C1 segment of cervical spinal cord (tissue), 14 donors: Measurements from ENCODE around the gene SHMT2.
A peak's percentile ranks its signal among the peaks of the same experiment; 100 is the strongest.

Experiments used
- DNase-seq, 14 donors: peaks; one replicate each; lab custom pipeline; 2025; lab: John Stamatoyannopoulos, UW

The SHMT2 gene

GRCh38 chr12:57238854-57239554 lies 9.5 kb downstream of the SHMT2 start:
- peak in 13 of 14 donors; percentile 39 to 88 (median 74) for DNase-seq

GRCh38 chr12:57239587-57240065 lies 10.1 kb downstream of the SHMT2 start:
- DNase-seq: peak in 2 of 14 donors; percentile 43 to 73

GRCh38 chr12:57240066-57240921 lies 10.8 kb downstream of the SHMT2 start:
- DNase-seq: peak in 9 of 14 donors; percentile 9 to 90 (median 25)

- DNase-seq: peak in 1 of 14 donors; percentile 67
Measured at GRCh38 chr12:57240926-57241401, 11.5 kb downstream of the SHMT2 start.

GRCh38 chr12:57241402-57242310 lies 12.1 kb downstream of the SHMT2 start:
- DNase-seq: peak in 1 of 14 donors; percentile 61

GRCh38 chr12:57242329-57242690 lies 12.8 kb downstream of the SHMT2 start:
- peak in 3 of 14 donors; percentile 33 to 97 (median 69) for DNase-seq

GRCh38 chr12:57242691-57243454 lies 13.4 kb downstream of the SHMT2 start:
- peak in 5 of 14 donors; percentile 6 to 97 (median 18) for DNase-seq

- peak in 9 of 14 donors; percentile 5 to 51 (median 15) for DNase-seq
Measured at GRCh38 chr12:57243521-57244311, 14.2 kb downstream of the SHMT2 start.

GRCh38 chr12:57244312-57244696 lies 14.8 kb downstream of the SHMT2 start:
- DNase-seq: no peak

GRCh38 chr12:57247041-57247440 lies 17.5 kb downstream of the SHMT2 start:
- no peak for DNase-seq

- no peak for DNase-seq
Measured at GRCh38 chr12:57248934-57249742, 19.6 kb downstream of the SHMT2 start.

- DNase-seq: no peak
Measured at GRCh38 chr12:57250541-57250940, 21.0 kb downstream of the SHMT2 start.

GRCh38 chr12:57250956-57251355 lies 21.4 kb downstream of the SHMT2 start, which contains the start of gene STAC3:
Gene STAC3 (minus strand): TSS chr12:57251187. CDS start chr12:57249636, 1,551 bp downstream.
- no peak for DNase-seq

GRCh38 chr12:57254506-57255280 lies 25.2 kb downstream of the SHMT2 start:
- DNase-seq: no peak

- DNase-seq: no peak
Measured at GRCh38 chr12:57255916-57256315, 26.4 kb downstream of the SHMT2 start.

GRCh38 chr12:57258977-57259970 lies 29.8 kb downstream of the SHMT2 start:
- DNase-seq: no peak

GRCh38 chr12:57260366-57260765 lies 30.9 kb downstream of the SHMT2 start:
- DNase-seq: no peak
